ENCODE measurements around the gene ASB18. TPM values are rescaled to one million over a fixed set of nuclear protein-coding genes. Genes with fewer than 3 reads are reported as not detected.

ASB18 gene
- total RNA-seq, 1 experiment from 2014 or later: not detected

DNA sequence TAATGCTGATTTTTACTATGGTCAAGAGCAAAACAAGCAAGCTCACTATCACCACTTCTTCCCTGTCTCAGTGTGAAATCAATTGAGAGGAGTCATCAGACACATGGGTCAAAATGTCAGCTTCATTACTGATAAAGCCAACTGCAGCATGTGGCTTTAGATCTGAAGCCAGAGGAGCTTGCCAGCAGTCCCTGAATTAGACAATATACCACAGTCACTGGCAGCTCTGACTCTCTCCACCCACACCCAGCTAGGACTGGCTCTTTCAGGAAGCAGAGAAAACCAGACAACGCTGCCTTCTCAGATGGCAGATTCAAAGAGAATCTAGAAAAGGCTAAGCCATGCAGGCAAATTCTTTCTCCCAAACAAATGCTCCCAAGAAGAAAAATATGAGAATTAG is 20.0 kb upstream of the ASB18 start:
- Histone ChIP-seq H3K27ac (ENCODE audit: low read length) (no peak overlapping the region), H3K9me3 (ENCODE audit: control insufficient read depth, insufficient read depth, low read depth, low read length) (no peaks in the 10 kb centered on the region), H3K36me3 (ENCODE audit: control insufficient read depth, insufficient read depth, low read length) (no peaks in the 10 kb centered on the region), H3K27me3 (ENCODE audit: control insufficient read depth, insufficient read depth, low read length) (no peaks in the 10 kb centered on the region), H3K4me3 (ENCODE audit: low read depth in 2 of 2, low read length in 2 of 2) (no peak overlapping the region), H3K4me1 (ENCODE audit: control insufficient read depth, insufficient read depth, low read length) (no peaks in the 10 kb centered on the region)
- no peak for ATAC-seq
- intact Hi-C loops (cut with micrococcal nuclease; ENCODE audit: unreplicated experiment) (no loop called here), in situ Hi-C loops (cut with HindIII; ENCODE audit: low pct_unique_long_range_greater_than_20kb, low sequenced_read_pairs) (no loop called here)
- TF ChIP-seq POLR2AphosphoS5 (IDR thresholded peaks at IDR 0.05; ENCODE audit: low read depth, low read length) (no peak), TCF7L2 (IDR thresholded peaks at IDR 0.05; ENCODE audit: low read depth, low read length) (no peak), SIN3A (IDR thresholded peaks at IDR 0.05; ENCODE audit: borderline replicate concordance, insufficient read depth, low read depth, low read length) (no peak)
- TF ChIP-seq, protein P1, sequence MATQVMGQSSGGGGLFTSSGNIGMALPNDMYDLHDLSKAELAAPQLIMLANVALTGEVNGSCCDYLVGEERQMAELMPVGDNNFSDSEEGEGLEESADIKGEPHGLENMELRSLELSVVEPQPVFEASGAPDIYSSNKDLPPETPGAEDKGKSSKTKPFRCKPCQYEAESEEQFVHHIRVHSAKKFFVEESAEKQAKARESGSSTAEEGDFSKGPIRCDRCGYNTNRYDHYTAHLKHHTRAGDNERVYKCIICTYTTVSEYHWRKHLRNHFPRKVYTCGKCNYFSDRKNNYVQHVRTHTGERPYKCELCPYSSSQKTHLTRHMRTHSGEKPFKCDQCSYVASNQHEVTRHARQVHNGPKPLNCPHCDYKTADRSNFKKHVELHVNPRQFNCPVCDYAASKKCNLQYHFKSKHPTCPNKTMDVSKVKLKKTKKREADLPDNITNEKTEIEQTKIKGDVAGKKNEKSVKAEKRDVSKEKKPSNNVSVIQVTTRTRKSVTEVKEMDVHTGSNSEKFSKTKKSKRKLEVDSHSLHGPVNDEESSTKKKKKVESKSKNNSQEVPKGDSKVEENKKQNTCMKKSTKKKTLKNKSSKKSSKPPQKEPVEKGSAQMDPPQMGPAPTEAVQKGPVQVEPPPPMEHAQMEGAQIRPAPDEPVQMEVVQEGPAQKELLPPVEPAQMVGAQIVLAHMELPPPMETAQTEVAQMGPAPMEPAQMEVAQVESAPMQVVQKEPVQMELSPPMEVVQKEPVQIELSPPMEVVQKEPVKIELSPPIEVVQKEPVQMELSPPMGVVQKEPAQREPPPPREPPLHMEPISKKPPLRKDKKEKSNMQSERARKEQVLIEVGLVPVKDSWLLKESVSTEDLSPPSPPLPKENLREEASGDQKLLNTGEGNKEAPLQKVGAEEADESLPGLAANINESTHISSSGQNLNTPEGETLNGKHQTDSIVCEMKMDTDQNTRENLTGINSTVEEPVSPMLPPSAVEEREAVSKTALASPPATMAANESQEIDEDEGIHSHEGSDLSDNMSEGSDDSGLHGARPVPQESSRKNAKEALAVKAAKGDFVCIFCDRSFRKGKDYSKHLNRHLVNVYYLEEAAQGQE (IDR thresholded peaks at IDR 0.05; ENCODE audit: insufficient read depth in 1 of 2, low read depth in 2 of 2, low read length in 1 of 2): no peak
- TF ChIP-seq, protein P2, sequence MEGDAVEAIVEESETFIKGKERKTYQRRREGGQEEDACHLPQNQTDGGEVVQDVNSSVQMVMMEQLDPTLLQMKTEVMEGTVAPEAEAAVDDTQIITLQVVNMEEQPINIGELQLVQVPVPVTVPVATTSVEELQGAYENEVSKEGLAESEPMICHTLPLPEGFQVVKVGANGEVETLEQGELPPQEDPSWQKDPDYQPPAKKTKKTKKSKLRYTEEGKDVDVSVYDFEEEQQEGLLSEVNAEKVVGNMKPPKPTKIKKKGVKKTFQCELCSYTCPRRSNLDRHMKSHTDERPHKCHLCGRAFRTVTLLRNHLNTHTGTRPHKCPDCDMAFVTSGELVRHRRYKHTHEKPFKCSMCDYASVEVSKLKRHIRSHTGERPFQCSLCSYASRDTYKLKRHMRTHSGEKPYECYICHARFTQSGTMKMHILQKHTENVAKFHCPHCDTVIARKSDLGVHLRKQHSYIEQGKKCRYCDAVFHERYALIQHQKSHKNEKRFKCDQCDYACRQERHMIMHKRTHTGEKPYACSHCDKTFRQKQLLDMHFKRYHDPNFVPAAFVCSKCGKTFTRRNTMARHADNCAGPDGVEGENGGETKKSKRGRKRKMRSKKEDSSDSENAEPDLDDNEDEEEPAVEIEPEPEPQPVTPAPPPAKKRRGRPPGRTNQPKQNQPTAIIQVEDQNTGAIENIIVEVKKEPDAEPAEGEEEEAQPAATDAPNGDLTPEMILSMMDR (IDR thresholded peaks at IDR 0.05): no peak
- POLR2A ChIA-PET: no interaction called here
- DNase-seq (ENCODE audit: low read depth, low spot score): no peak
- no TSS peak for BruUV-seq (replicated peaks)
- CTCF ChIA-PET: no interaction called here

DNA sequence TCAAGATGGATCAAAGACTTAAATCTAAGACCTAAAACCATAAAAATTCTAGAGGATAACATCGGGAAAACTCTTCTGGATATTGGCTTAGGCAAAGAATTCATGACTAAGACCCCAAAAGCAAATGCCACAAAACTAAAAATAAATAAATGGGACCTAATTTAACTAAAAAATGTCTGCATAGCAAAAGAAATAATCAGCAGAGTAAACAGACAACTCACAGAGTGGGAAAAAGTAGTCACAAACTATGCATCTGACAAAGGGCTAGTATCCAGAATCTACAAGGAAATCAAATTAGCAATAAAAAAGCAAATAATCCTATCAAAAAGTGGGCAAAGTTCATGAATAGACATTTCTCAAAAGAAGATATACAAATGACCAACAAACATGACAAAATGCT is 18.2 kb upstream of the ASB18 start:
- intact Hi-C loops (cut with micrococcal nuclease; ENCODE audit: unreplicated experiment): no loop called here

More for the DNA sequence above, 18.2 kb upstream of the ASB18 start:
- H3K4me1 ChIP-seq (ENCODE audit: control insufficient read depth, insufficient read depth, low read length): no peaks in the 10 kb centered on the region
- BruUV-seq (replicated peaks): no TSS peak
- H3K27ac ChIP-seq (ENCODE audit: low read length): no peak overlapping the region
- H3K9me3 ChIP-seq (ENCODE audit: control insufficient read depth, insufficient read depth, low read depth, low read length): no peaks in the 10 kb centered on the region
- DNase-seq (ENCODE audit: low read depth, low spot score) (no peak), ATAC-seq (no peak)
- no peak overlapping the region for H3K4me3 ChIP-seq (ENCODE audit: low read depth in 2 of 2, low read length in 2 of 2)
- in situ Hi-C loops (cut with HindIII; ENCODE audit: low pct_unique_long_range_greater_than_20kb, low sequenced_read_pairs): no loop called here
- no peaks in the 10 kb centered on the region for H3K36me3 ChIP-seq (ENCODE audit: control insufficient read depth, insufficient read depth, low read length)
- TF ChIP-seq TCF7L2 (IDR thresholded peaks at IDR 0.05; ENCODE audit: low read depth, low read length): no peak
- no peak for TF ChIP-seq POLR2AphosphoS5 (IDR thresholded peaks at IDR 0.05; ENCODE audit: low read depth, low read length)
- TF ChIP-seq, protein P2 (IDR thresholded peaks at IDR 0.05): no peak
- TF ChIP-seq, protein P1 (IDR thresholded peaks at IDR 0.05; ENCODE audit: insufficient read depth in 1 of 2, low read depth in 2 of 2, low read length in 1 of 2): no peak
- TF ChIP-seq SIN3A (IDR thresholded peaks at IDR 0.05; ENCODE audit: borderline replicate concordance, insufficient read depth, low read depth, low read length): no peak
- CTCF ChIA-PET: no interaction called here
- no peaks in the 10 kb centered on the region for H3K27me3 ChIP-seq (ENCODE audit: control insufficient read depth, insufficient read depth, low read length)
- POLR2A ChIA-PET: interaction anchor here (0.7 kb wide), 1 partner anchor 15 kb away, joined by 3 read pairs; no protein-coding TSS in a partner anchor

All from Panc1 (cell line).